ENCODE measurements around the gene HIC2.
"Not testable (repeated sequence)": the region's sequence is repeated elsewhere in the genome, so short reads cannot be mapped to it uniquely, and the experiment has no call there.

The HIC2 gene

DNA sequence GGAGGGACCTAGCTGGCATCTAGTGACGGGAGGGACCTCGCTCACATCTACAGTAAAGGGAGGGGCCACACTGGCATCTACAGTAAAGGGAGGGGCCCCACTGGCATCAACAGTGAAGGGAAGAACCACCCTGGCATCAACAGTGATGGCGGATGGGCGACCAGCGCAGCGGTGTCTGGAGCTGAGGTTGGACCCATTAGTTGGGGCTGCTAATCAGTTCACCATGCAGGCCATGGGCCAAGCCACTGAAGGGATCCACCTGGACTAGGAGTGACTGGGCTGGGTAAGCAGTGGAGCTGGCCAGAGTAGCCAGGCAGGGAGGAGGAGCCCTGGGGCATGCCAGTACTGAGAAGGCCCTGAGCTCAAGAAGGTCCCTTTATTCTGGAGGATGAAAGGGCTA lies 73.4 kb downstream of the HIC2 start:
- not testable (repeated sequence) for DNase-seq (ENCODE audit: extremely low read depth in 1 of 2, low read depth in 1 of 2)

DNA sequence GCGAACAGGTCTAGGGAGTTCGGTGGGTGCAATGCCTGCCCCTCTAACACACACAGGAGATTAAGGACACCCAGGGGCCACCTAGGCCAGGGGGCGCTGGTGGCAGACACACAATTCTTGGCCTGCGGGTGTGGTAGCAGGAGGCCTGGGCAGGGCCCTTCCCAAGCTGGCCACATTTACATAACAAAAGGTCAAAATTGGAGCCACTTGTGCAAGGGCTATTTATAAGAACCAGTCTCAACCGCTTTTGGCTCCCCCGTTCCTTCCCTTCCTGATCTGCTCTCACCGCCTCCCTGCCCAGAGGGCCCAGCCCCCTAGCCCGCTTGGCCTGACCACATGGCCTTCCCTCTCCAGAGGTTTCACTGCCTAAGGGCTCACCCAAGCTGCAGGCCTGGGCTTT lies 75.1 kb downstream of the HIC2 start:
- DNase-seq (ENCODE audit: extremely low read depth in 1 of 2, low read depth in 1 of 2) = not testable (repeated sequence)

DNA sequence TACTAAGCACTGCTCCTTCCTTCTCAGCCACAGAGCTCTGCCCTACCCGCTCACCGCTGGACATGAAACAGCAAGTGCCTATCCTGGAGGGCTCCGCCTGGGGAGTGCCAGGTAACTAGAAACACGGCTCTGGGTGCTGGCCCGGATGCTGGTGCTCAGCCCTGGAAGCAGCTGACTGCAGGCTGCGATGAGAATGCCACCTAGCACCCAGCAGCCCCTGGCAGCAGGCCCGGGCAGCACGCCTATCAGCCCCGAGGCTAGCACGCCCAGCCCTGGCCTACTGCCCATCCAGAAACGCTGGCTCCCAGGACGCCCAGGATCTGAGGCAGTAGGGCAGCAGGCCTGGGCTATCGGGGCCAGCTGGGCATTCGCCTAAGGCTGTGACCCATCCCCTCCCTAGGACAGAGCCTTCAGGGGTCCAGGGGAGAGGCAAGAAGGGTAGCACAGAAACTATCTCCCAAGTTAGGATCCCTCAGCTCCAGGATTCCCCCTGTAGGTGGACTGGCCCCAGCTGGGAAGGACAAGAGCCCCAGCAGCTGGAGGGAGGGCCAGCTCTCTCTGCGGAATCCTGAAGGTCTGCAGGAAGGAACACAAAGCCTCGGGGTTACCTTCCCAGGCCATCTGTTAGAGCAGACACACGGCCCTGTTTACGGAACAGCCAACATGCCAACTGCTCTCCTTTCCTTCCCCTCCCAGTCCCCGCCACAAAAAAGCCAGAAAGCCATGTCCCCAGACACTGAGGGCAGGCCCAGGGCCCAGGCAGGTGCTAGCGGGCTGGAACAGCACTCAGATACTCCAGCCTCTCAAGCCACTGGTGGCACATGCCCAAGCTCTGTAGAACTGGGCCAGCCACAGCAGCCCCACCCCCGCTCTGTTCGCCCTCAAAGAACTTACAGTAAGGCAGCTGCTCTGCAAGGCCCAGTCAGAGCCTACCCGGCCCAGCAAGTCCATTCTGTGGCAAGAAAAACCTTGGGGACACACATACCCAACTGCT lies 76.9 kb downstream of the HIC2 start:
- not testable (repeated sequence) for DNase-seq (ENCODE audit: extremely low read depth in 1 of 2, low read depth in 1 of 2)

DNA sequence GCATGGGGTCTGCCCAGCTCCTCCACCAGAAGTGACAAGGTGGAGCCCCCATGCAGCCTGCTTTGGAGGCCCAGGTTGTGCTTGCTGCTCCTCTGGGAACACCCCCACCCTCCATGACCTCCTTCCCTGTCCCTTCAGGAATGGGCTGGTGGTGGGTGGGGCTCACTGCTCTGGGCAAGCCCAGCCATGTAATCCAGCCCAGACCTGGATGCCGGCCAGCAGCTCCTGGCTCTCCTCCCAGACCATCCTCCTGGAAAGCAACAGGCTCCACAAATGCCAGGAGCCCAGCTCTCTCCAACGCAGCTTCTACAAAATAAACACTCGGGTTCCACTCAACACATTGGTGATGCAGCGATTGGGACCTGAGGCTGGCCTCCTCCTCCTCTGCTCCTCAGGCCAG lies 80.8 kb downstream of the HIC2 start:
- not testable (repeated sequence) for DNase-seq (ENCODE audit: extremely low read depth in 1 of 2, low read depth in 1 of 2)

GRCh38 chr22:21498489-21498888 lies 81.3 kb downstream of the HIC2 start:
- not testable (repeated sequence) for DNase-seq (ENCODE audit: extremely low read depth in 1 of 2, low read depth in 1 of 2)

- DNase-seq (ENCODE audit: extremely low read depth in 1 of 2, low read depth in 1 of 2) = not testable (repeated sequence)
Observed at GRCh38 chr22:21499623-21500506, 82.7 kb downstream of the HIC2 start.
